Effector memory CD8-positive, alpha-beta T cell (primary cell): ENCODE results near the gene LZIC.
"Not testable (repeated sequence)": the region's sequence is repeated elsewhere in the genome, so short reads cannot be mapped to it uniquely, and the experiment has no call there.

Experiments used
- ATAC-seq: fragments of 150-1000 bp; cut with Tn5 transposase; replicated peaks from 2 replicates; pipeline ENCODE4 v1.10.0; 2021; ENCODE audit warnings: mild to moderate bottlenecking, moderate library complexity
- DNase-seq, 3 experiments: peaks; one replicate each; pipeline ENCODE4 v3.0.0; 2021
- H3K27ac Mint-ChIP-seq, 2 donors: one replicate each; pipeline ENCODE4 v1.8.0; 2022; ENCODE audit warnings: mild to moderate bottlenecking in 2 of 2, mixed read lengths in 2 of 2, moderate library complexity in 2 of 2
- H3K27me3 Mint-ChIP-seq, 2 donors: one replicate each; pipeline ENCODE4 v1.8.0; 2022; ENCODE audit warnings: mixed read lengths in 2 of 2
- H3K36me3 Mint-ChIP-seq: one replicate; pipeline ENCODE4 v1.8.0; 2022; ENCODE audit warnings: mild to moderate bottlenecking, moderate library complexity, mixed read lengths; ENCODE audit not compliant: insufficient read depth
- H3K4me1 Mint-ChIP-seq, 2 donors: one replicate each; pipeline ENCODE4 v1.8.0; 2022; ENCODE audit warnings: low read depth in 2 of 2, mixed read lengths in 2 of 2
- H3K4me3 Mint-ChIP-seq, 2 donors: one replicate each; pipeline ENCODE4 v1.8.0; 2022; ENCODE audit warnings: mild to moderate bottlenecking in 2 of 2, mixed read lengths in 2 of 2, moderate library complexity in 2 of 2
- H3K9me3 Mint-ChIP-seq, 2 donors: one replicate each; pipeline ENCODE4 v1.8.0; 2022; ENCODE audit warnings: mixed read lengths in 2 of 2

The LZIC gene

GRCh38 chr1:9927259-9927658, 15.9 kb downstream of the LZIC start:
- H3K36me3 Mint-ChIP-seq, result peaks cover 50% of the 10 kb centered on the region
- no peak for DNase-seq
- H3K9me3 Mint-ChIP-seq, result no peaks in the 10 kb centered on the region
- no peaks in the 10 kb centered on the region for H3K4me1 Mint-ChIP-seq
- H3K27ac Mint-ChIP-seq, result no peak overlapping the region
- no peaks in the 10 kb centered on the region for H3K27me3 Mint-ChIP-seq
- no peak overlapping the region for H3K4me3 Mint-ChIP-seq
- ATAC-seq, result no peak

- Mint-ChIP-seq H3K4me1 (no peaks in the 10 kb centered on the region), H3K36me3 (peaks cover 5% of the 10 kb centered on the region), H3K4me3 (no peak overlapping the region), H3K27me3 (no peaks in the 10 kb centered on the region), H3K9me3 (no peaks in the 10 kb centered on the region), H3K27ac (no peak overlapping the region)
- no peak for ATAC-seq
- no peak for DNase-seq
Measured at GRCh38 chr1:9922342-9922741, 20.8 kb downstream of the LZIC start.

- Mint-ChIP-seq H3K27ac (peak overlapping the region in 1 of 2 donors; percentile 38), H3K36me3 (no peaks in the 10 kb centered on the region), H3K9me3 (no peaks in the 10 kb centered on the region), H3K4me3 (no peak overlapping the region), H3K4me1 (no peaks in the 10 kb centered on the region), H3K27me3 (no peaks in the 10 kb centered on the region)
- ATAC-seq (no peak), DNase-seq (no peak)
Measured at GRCh38 chr1:9920606-9921005, 22.6 kb downstream of the LZIC start.

GRCh38 chr1:9917901-9918300, 25.3 kb downstream of the LZIC start:
- Mint-ChIP-seq H3K27ac (no peak overlapping the region), H3K36me3 (no peaks in the 10 kb centered on the region)

GRCh38 chr1:9917495-9917894, 25.7 kb downstream of the LZIC start:
- not testable (repeated sequence) for H3K27me3 Mint-ChIP-seq, H3K9me3 Mint-ChIP-seq, H3K36me3 Mint-ChIP-seq, ATAC-seq, H3K27ac Mint-ChIP-seq, H3K4me1 Mint-ChIP-seq, DNase-seq, H3K4me3 Mint-ChIP-seq

More at GRCh38 chr1:9917901-9918300, 25.3 kb downstream of the LZIC start:
- no peaks in the 10 kb centered on the region for H3K9me3 Mint-ChIP-seq
- DNase-seq, result no peak
- H3K27me3 Mint-ChIP-seq, result no peaks in the 10 kb centered on the region
- H3K4me3 Mint-ChIP-seq, result no peak overlapping the region
- H3K4me1 Mint-ChIP-seq, result no peaks in the 10 kb centered on the region
- ATAC-seq, result no peak

- Mint-ChIP-seq H3K36me3 (no peaks in the 10 kb centered on the region), H3K27ac (no peak overlapping the region), H3K27me3 (no peaks in the 10 kb centered on the region), H3K4me3 (no peak overlapping the region), H3K4me1 (peaks cover 5 to 7% of the 10 kb centered on the region in 2 donors), H3K9me3 (no peaks in the 10 kb centered on the region)
- ATAC-seq (no peak), DNase-seq (no peak)
Measured at GRCh38 chr1:9916452-9916851, 26.7 kb downstream of the LZIC start.

- no peak overlapping the region for H3K4me3 Mint-ChIP-seq
- DNase-seq (no peak), ATAC-seq (no peak)
- H3K27ac Mint-ChIP-seq, result no peak overlapping the region
- H3K27me3 Mint-ChIP-seq, result no peaks in the 10 kb centered on the region
- H3K4me1 Mint-ChIP-seq, result peaks cover 13 to 14% of the 10 kb centered on the region in 2 donors
- no peaks in the 10 kb centered on the region for H3K9me3 Mint-ChIP-seq
- peaks cover 6% of the 10 kb centered on the region for H3K36me3 Mint-ChIP-seq
Measured at GRCh38 chr1:9914610-9914937, 28.6 kb downstream of the LZIC start.

- peak overlapping the region in 1 of 2 donors; percentile 93 for H3K27ac Mint-ChIP-seq
- H3K4me3 Mint-ChIP-seq, result peak overlapping the region; percentile 34 to 36
- H3K27me3 Mint-ChIP-seq, result no peaks in the 10 kb centered on the region
- no peak for ATAC-seq
- DNase-seq, result no peak
- peaks cover 29 to 32% of the 10 kb centered on the region in 2 donors for H3K4me1 Mint-ChIP-seq
- no peaks in the 10 kb centered on the region for H3K9me3 Mint-ChIP-seq
- H3K36me3 Mint-ChIP-seq, result peaks cover 9% of the 10 kb centered on the region
Measured at GRCh38 chr1:9912264-9912936, 30.8 kb downstream of the LZIC start.

GRCh38 chr1:9910423-9911178, 32.6 kb downstream of the LZIC start:
- H3K27ac Mint-ChIP-seq, result peak overlapping the region; percentile 86 to 93
- H3K9me3 Mint-ChIP-seq, result no peaks in the 10 kb centered on the region
- peak; percentile 100 for DNase-seq
- peaks cover 32 to 34% of the 10 kb centered on the region in 2 donors for H3K4me1 Mint-ChIP-seq
- H3K4me3 Mint-ChIP-seq, result peak overlapping the region; percentile 89 to 93
- no peaks in the 10 kb centered on the region for H3K27me3 Mint-ChIP-seq
- peak; percentile 90 for ATAC-seq
- H3K36me3 Mint-ChIP-seq, result peaks cover 9% of the 10 kb centered on the region

- Mint-ChIP-seq H3K4me1 (peaks cover 32 to 36% of the 10 kb centered on the region in 2 donors), H3K27ac (peak within 1 kb of the TSS; percentile 91 to 93), H3K36me3 (peaks cover 9% of the 10 kb centered on the region), H3K9me3 (no peaks in the 10 kb centered on the region), H3K27me3 (no peaks in the 10 kb centered on the region), H3K4me3 (peak within 1 kb of the TSS; percentile 92 to 98)
- DNase-seq (no peak), ATAC-seq (peak; percentile 75)
Measured at GRCh38 chr1:9910076-9910422, 33.1 kb downstream of the LZIC start, which contains the start of gene CTNNBIP1. CTNNBIP1 (minus strand) TSS chr1:9910269; CDS start chr1:9872064, 38,205 bp downstream.

- Mint-ChIP-seq H3K27ac (peak overlapping the region; percentile 86 to 91), H3K27me3 (no peaks in the 10 kb centered on the region), H3K4me1 (peaks cover 32 to 36% of the 10 kb centered on the region in 2 donors), H3K4me3 (peak overlapping the region; percentile 92 to 98), H3K36me3 (peaks cover 9% of the 10 kb centered on the region), H3K9me3 (no peaks in the 10 kb centered on the region)
- DNase-seq (peak in 2 of 3 experiments; percentile 11 to 21), ATAC-seq (no peak)
Measured at GRCh38 chr1:9909234-9910046, 33.8 kb downstream of the LZIC start.

- no peaks in the 10 kb centered on the region for H3K27me3 Mint-ChIP-seq
- DNase-seq, result no peak
- ATAC-seq, result no peak
- H3K4me3 Mint-ChIP-seq, result peak overlapping the region; percentile 92 to 98
- peak overlapping the region in 1 of 2 donors; percentile 86 for H3K27ac Mint-ChIP-seq
- peaks cover 37 to 39% of the 10 kb centered on the region in 2 donors for H3K4me1 Mint-ChIP-seq
- H3K36me3 Mint-ChIP-seq, result peaks cover 9% of the 10 kb centered on the region
- H3K9me3 Mint-ChIP-seq, result no peaks in the 10 kb centered on the region
Measured at GRCh38 chr1:9908871-9909233, 34.3 kb downstream of the LZIC start.

- H3K9me3 Mint-ChIP-seq, result no peaks in the 10 kb centered on the region
- H3K4me1 Mint-ChIP-seq, result peaks cover 39% of the 10 kb centered on the region in 2 donors
- H3K36me3 Mint-ChIP-seq, result peaks cover 9% of the 10 kb centered on the region
- DNase-seq (no peak), ATAC-seq (no peak)
- no peaks in the 10 kb centered on the region for H3K27me3 Mint-ChIP-seq
- no peak overlapping the region for H3K27ac Mint-ChIP-seq
- H3K4me3 Mint-ChIP-seq, result peak overlapping the region in 1 of 2 donors; percentile 20
Measured at GRCh38 chr1:9907441-9907840, 35.8 kb downstream of the LZIC start.
